Common myeloid progenitor, CD34-positive (primary cell): Measurements from ENCODE around the gene OMD.
A peak's percentile ranks its signal among the peaks of the same experiment; 100 is the strongest.
"Not testable (repeated sequence)": the region's sequence is repeated elsewhere in the genome, so short reads cannot be mapped to it uniquely, and the experiment has no call there.

Source experiments
- CTCF ChIA-PET: fragments of 350-600 bp; sonication (Branson Sonifier 250); formaldehyde crosslinking; loops from one replicate; lab custom pipeline; 2021; ENCODE audit warnings: antibody characterized with exemption; lab: Charles Lee
- POLR2A ChIA-PET: fragments of 350-600 bp; sonication (Branson Sonifier 250); formaldehyde crosslinking; loops from one replicate; lab custom pipeline; 2021; ENCODE audit warnings: antibody characterized with exemption; lab: Charles Lee
- DNase-seq, 3 donors: peaks; one replicate each; pipeline versions ENCODE4 v3.0.0 to v3.0.0-alpha.2; 2013
- H3K27ac ChIP-seq, 2 experiments: 1 replicate in 1 of 2; 2 replicates in 1 of 2; pipeline ENCODE4 v1.7.0; 2013; ENCODE audit warnings: inconsistent platforms in 2 of 2, low read length in 2 of 2, mild to moderate bottlenecking in 2 of 2, low read depth in 1 of 2, moderate library complexity in 1 of 2; ENCODE audit not compliant: severe bottlenecking in 2 of 2, insufficient read depth in 1 of 2, poor library complexity in 1 of 2
- H3K27me3 ChIP-seq, 5 experiments: replicated peaks in 2 of 5; 1 replicate in 3 of 5; 2 replicates in 2 of 5; pipeline versions ENCODE4 v1.6.1 to v1.7.0; 2013; ENCODE audit warnings: low read length in 4 of 5, mild to moderate bottlenecking in 2 of 5, moderate library complexity in 2 of 5, inconsistent platforms in 1 of 5; ENCODE audit not compliant: insufficient read depth in 5 of 5, control insufficient read depth in 4 of 5
- H3K36me3 ChIP-seq, 4 experiments: 1 replicate in 2 of 4; 2 replicates in 2 of 4; pipeline versions ENCODE4 v1.6.1 to v1.7.0; 2013; ENCODE audit warnings: low read length in 3 of 4, control low read depth in 1 of 4, mild to moderate bottlenecking in 1 of 4; ENCODE audit not compliant: control insufficient read depth in 4 of 4, insufficient read depth in 4 of 4
- H3K4me1 ChIP-seq, 4 experiments: 1 replicate in 3 of 4; 2 replicates in 1 of 4; pipeline versions ENCODE4 v1.6.1 to v1.7.1; 2013; ENCODE audit warnings: low read length in 3 of 4, mild to moderate bottlenecking in 3 of 4, control low read depth in 1 of 4, inconsistent platforms in 1 of 4, moderate library complexity in 1 of 4; ENCODE audit not compliant: control insufficient read depth in 4 of 4, insufficient read depth in 4 of 4; ENCODE audit errors: control extremely low read depth in 1 of 4
- H3K4me3 ChIP-seq, 7 experiments: 1 replicate in 4 of 7; 2 replicates in 3 of 7; pipeline versions ENCODE4 v1.5.1 to v1.7.0; 2013; ENCODE audit warnings: mild to moderate bottlenecking in 7 of 7, low read length in 6 of 7, moderate library complexity in 6 of 7, inconsistent platforms in 2 of 7, low read depth in 2 of 7, control low read depth in 1 of 7; ENCODE audit not compliant: insufficient read depth in 4 of 7, control insufficient read depth in 1 of 7; ENCODE audit errors: extremely low read depth in 1 of 7
- H3K9me3 ChIP-seq, 5 experiments: 1 replicate in 4 of 5; 2 replicates in 1 of 5; pipeline versions ENCODE4 v1.6.1 to v1.7.1; 2013; ENCODE audit warnings: low read length in 4 of 5, mild to moderate bottlenecking in 2 of 5, inconsistent platforms in 1 of 5, low read depth in 1 of 5, moderate library complexity in 1 of 5; ENCODE audit not compliant: control insufficient read depth in 4 of 5, insufficient read depth in 2 of 5; ENCODE audit errors: control extremely low read depth in 1 of 5
- WGBS: methylation state at CpG from one replicate; pipeline ENCODE4 v1.1.5; 2013; ENCODE audit not compliant: insufficient coverage; 5-methylcytosine and 5-hydroxymethylcytosine counted together

Gene OMD

DNA sequence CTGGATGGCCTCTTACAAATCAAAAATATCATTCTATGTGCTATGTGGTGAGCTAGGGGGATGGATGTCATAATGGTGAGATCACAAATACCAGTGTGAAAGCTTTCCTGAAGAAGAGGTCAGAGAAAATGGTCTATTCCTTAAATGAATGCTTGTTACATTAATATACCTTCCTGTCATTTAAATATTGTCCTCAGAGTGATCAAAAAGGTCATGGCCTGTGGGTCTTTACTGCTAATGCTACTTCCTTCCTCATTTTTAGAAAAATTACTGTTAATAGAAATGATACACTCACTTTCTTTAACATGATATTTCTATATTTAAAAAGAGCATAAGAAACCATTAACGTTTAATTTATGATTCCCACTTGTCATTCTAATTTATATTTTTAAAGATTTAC is 9.7 kb downstream of the OMD start:
- no peaks in the 10 kb centered on the region for H3K9me3 ChIP-seq
- peak in 2 of 3 donors; percentile 21 to 41 for DNase-seq
- H3K4me3 ChIP-seq: no peak overlapping the region
- WGBS: no CpG with 5 or more reads among the region's 1 CpG
- H3K27ac ChIP-seq: no peak overlapping the region
- CTCF ChIA-PET: interaction anchor here (0.5 to 1.3 kb wide), 4 partner anchors 10 to 219 kb away, joined by 3 read pairs; partner anchors contain the start of gene OGN
- peaks cover 0 to 28% (median 6%) of the 10 kb centered on the region in 4 experiments for H3K4me1 ChIP-seq
- no peaks in the 10 kb centered on the region for H3K36me3 ChIP-seq
- POLR2A ChIA-PET: no interaction called here
- H3K27me3 ChIP-seq: no peaks in the 10 kb centered on the region

DNA sequence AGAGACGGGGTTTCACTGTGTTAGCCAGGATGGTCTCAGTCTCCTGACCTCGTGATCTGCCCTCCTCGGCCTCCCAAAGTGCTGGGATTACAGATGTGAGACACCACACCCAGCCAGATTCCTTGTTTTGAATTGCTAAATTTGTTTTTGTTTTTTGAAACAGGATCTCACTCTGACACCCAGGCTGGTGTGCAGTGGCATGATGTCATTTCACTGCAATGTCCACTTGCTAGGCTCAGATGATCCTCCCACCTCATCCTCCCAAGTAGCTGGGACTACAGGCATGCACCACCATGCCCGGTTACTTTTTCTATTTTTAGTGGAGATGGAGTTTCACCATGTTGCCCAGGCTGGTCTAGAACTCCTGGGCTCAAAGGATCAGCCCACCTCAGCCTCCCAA is 13.1 kb downstream of the OMD start:
- H3K36me3 ChIP-seq, H3K27ac ChIP-seq, H3K9me3 ChIP-seq, POLR2A ChIA-PET, CTCF ChIA-PET, H3K27me3 ChIP-seq, DNase-seq, H3K4me3 ChIP-seq: not testable (repeated sequence)
- 95% methylated on average over 4 of the region's 4 CpGs for WGBS
- H3K4me1 ChIP-seq: peaks cover 8 to 42% (median 14%) of the 10 kb centered on the region in 4 experiments

DNA sequence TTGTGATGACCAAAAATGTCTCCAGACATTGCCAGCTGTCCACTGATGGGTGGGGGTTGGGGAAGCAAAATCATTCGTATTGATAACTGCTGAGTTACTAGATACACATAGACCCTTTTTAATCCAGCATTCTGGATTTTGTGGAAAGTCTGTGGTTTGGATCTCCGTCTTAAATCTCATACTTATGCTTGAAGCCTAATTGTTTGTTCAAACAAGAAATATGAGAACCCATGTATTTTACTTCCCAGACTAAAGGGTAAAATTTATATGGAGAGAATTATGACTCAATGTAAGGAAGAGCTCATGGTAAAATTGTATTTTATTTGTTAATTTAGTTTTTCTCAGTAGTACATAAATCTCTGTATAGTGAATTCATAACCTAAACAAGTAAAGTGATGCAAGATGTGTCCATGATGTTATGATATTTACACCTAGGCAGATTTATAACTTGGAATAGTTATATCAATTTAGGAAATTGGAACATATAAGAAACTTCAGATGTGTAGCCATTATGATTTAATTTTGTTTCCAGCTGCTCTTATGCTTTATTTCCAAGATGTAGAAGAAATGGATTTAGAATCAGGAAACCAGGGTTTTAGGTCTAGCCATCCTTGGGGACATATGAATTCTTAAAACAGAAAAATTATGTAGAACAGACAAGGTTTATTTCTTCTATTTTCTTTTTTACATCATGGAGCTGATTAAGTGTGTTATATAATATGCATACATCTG is 15.4 kb downstream of the OMD start:
- Histone ChIP-seq H3K27ac (no peak overlapping the region), H3K4me1 (peaks cover 17 to 48% (median 19%) of the 10 kb centered on the region in 4 experiments), H3K36me3 (peaks cover 0 to 3% (median 0%) of the 10 kb centered on the region in 4 experiments), H3K27me3 (no peaks in the 10 kb centered on the region), H3K9me3 (no peaks in the 10 kb centered on the region), H3K4me3 (no peak overlapping the region)
- no CpG with 5 or more reads among the region's 2 CpGs for WGBS
- POLR2A ChIA-PET: no interaction called here
- CTCF ChIA-PET: interaction anchor here (1.3 kb wide), 1 partner anchor 30 kb away, joined by 4 read pairs; no protein-coding TSS in a partner anchor
- DNase-seq: no peak

DNA sequence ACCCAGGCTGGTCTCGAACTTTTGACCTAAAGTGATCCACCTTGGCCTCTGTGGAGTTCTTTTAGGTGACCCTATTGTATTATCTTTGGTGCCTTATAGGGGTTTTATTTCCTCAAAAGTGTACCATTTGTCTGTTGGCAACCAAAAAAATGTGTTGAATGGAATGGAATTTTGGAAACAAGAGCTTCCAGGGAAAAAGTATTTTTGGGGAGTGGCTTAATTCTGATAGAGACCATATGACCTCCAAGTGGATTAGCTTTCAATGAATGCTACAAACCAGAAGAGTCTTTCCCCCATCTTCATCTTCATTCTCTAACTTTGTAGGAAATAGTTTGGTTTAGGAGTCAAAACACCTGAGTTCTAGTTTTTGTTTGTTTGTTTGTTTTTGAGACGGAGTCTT is 16.5 kb downstream of the OMD start:
- ChIA-PET POLR2A (no interaction called here), CTCF (interaction anchor here (0.6 to 1.7 kb wide), 4 partner anchors 10 to 31 kb away, joined by 3 to 6 read pairs (median 4); no protein-coding TSS in a partner anchor)
- Histone ChIP-seq H3K27ac (no peak overlapping the region), H3K9me3 (no peaks in the 10 kb centered on the region), H3K4me1 (peaks cover 17 to 48% (median 19%) of the 10 kb centered on the region in 4 experiments), H3K27me3 (no peaks in the 10 kb centered on the region), H3K36me3 (peaks cover 0 to 3% (median 0%) of the 10 kb centered on the region in 4 experiments), H3K4me3 (no peak overlapping the region)
- WGBS: 100% methylated on average over 1 of the region's 2 CpGs
- DNase-seq: no peak

DNA sequence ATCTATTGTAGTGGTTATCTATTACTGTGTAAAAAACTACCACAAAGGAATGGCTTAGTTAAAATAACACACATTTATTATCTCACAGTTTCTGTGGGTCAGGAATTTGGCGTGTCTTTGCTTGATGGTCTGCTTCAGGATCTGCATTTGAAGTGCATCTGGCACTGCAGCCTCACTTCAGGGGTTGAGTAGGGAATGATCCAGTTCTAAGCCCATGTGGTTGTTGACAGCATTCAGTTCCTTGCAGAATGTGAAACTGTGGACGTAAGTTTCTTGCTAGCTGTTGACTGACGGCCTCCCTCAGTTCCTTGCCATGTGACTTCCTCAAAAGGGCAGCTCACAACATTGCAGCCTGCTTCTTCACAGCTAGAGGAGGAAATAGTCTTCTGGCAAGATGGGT is 17.8 kb downstream of the OMD start:
- Histone ChIP-seq H3K27me3 (no peaks in the 10 kb centered on the region), H3K4me1 (peaks cover 17 to 45% (median 19%) of the 10 kb centered on the region in 4 experiments), H3K27ac (peak overlapping the region in 1 of 2 experiments; percentile 0), H3K4me3 (peak overlapping the region in 6 of 7 experiments; percentile 17 to 74 (median 54)), H3K36me3 (peaks cover 0 to 3% (median 0%) of the 10 kb centered on the region in 4 experiments), H3K9me3 (no peaks in the 10 kb centered on the region)
- 23% methylated on average over 2 of the region's 3 CpGs for WGBS
- ChIA-PET CTCF (interaction anchor here (1.0 to 1.5 kb wide), 2 partner anchors 9 to 19 kb away, joined by 3 to 5 read pairs; no protein-coding TSS in a partner anchor), POLR2A (no interaction called here)
- peak; percentile 59 to 89 (median 81) for DNase-seq

DNA sequence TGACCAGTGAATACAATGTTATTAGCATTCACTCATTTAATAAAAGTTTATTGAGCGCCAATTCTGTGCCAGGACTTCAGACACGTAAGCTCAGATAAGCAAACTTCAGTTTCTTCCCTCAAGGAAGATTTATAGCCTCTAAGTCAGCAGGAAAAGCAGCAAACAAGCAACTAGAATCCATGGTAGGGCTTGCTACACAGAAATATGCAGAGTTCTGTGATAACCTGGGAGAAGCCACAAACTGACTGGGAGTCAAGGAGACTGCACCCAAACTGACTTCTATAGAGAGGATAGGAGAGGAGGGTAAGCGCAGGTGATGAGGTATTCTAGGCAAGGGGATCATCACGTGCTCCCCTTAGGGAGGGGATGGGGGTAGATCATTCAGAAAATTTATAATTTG is 18.5 kb downstream of the OMD start:
- 78% methylated on average over 4 of the region's 4 CpGs for WGBS
- Histone ChIP-seq H3K4me3 (peak overlapping the region in 4 of 7 experiments; percentile 22 to 74 (median 56)), H3K27me3 (no peaks in the 10 kb centered on the region), H3K9me3 (no peaks in the 10 kb centered on the region), H3K4me1 (peaks cover 17 to 42% (median 19%) of the 10 kb centered on the region in 4 experiments), H3K36me3 (peaks cover 0 to 3% (median 0%) of the 10 kb centered on the region in 4 experiments), H3K27ac (no peak overlapping the region)
- ChIA-PET POLR2A (no interaction called here), CTCF (interaction anchor here (1.0 to 1.5 kb wide), 2 partner anchors 9 to 38 kb away, joined by 3 to 5 read pairs; no protein-coding TSS in a partner anchor)
- DNase-seq: no peak
